IMR-90 (cell line): Measurements from ENCODE around the gene AGO1.

Experiments
- BHLHE40 ChIP-seq: fragments of 150-350 bp; IDR thresholded peaks from 2 replicates; pipeline ENCODE4 v1.6.1; 2016; ENCODE audit warnings: mild to moderate bottlenecking, low read depth, low read length
- CEBPB ChIP-seq: IDR thresholded peaks from 2 replicates; pipeline ENCODE4 v1.6.1; 2012; ENCODE audit warnings: low read depth, low read length, improper control_type of control experiment
- FOS ChIP-seq: fragments of 150-350 bp; IDR thresholded peaks from 2 replicates; pipeline ENCODE4 v1.6.1; 2016; ENCODE audit warnings: low read depth, low read length
- NFE2L2 ChIP-seq: fragments of 150-350 bp; IDR thresholded peaks from 2 replicates; pipeline ENCODE4 v1.6.1; 2016; ENCODE audit warnings: low read depth, mild to moderate bottlenecking, low read length
- POLR2A ChIP-seq: IDR thresholded peaks from 2 replicates; pipeline ENCODE4 v1.6.1; 2012; ENCODE audit warnings: mild to moderate bottlenecking, low read depth, low read length
- RAD21 ChIP-seq: IDR thresholded peaks from 2 replicates; pipeline ENCODE4 v1.6.1; 2012; ENCODE audit warnings: low read length, improper control_type of control experiment
- RCOR1 ChIP-seq: IDR thresholded peaks from 2 replicates; pipeline ENCODE4 v1.6.1; 2012; ENCODE audit warnings: mild to moderate bottlenecking, low read length, improper control_type of control experiment; ENCODE audit not compliant: insufficient replicate concordance
- TF ChIP-seq, protein P1 (sequence below): conservative IDR thresholded peaks from 2 replicates; pipeline ENCODE4 v1.5.1; 2012; ENCODE audit warnings: mild to moderate bottlenecking, low read depth, low read length, improper control_type of control experiment

- TF ChIP-seq, protein P1, sequence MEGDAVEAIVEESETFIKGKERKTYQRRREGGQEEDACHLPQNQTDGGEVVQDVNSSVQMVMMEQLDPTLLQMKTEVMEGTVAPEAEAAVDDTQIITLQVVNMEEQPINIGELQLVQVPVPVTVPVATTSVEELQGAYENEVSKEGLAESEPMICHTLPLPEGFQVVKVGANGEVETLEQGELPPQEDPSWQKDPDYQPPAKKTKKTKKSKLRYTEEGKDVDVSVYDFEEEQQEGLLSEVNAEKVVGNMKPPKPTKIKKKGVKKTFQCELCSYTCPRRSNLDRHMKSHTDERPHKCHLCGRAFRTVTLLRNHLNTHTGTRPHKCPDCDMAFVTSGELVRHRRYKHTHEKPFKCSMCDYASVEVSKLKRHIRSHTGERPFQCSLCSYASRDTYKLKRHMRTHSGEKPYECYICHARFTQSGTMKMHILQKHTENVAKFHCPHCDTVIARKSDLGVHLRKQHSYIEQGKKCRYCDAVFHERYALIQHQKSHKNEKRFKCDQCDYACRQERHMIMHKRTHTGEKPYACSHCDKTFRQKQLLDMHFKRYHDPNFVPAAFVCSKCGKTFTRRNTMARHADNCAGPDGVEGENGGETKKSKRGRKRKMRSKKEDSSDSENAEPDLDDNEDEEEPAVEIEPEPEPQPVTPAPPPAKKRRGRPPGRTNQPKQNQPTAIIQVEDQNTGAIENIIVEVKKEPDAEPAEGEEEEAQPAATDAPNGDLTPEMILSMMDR, result no peak
- TF ChIP-seq POLR2A, result no peak
- TF ChIP-seq RAD21, result no peak
- no peak for TF ChIP-seq FOS
- no peak for TF ChIP-seq RCOR1
- TF ChIP-seq NFE2L2, result no peak
- TF ChIP-seq BHLHE40, result no peak
- no peak for TF ChIP-seq CEBPB
Observed at GRCh38 chr1:35899941-35900340, 16.9 kb downstream of the AGO1 start.
